MM.1S (cell line): ENCODE data around the gene SGSH.

Source experiments
- EZH2 ChIP-seq: fragments of 300-600 bp; sonication (generic); optimal IDR thresholded peaks from 2 replicates; pipeline ENCODE3; 2017; ENCODE audit warnings: low read depth, mild to moderate bottlenecking, antibody characterized with exemption, low read length, mixed read lengths
- TF ChIP-seq, protein P1 (sequence below): fragments of 300-600 bp; sonication (generic); IDR thresholded peaks from 2 replicates; pipeline ENCODE4 v1.5.1; 2016; ENCODE audit warnings: antibody characterized with exemption, low read length, mixed read lengths

DNA sequence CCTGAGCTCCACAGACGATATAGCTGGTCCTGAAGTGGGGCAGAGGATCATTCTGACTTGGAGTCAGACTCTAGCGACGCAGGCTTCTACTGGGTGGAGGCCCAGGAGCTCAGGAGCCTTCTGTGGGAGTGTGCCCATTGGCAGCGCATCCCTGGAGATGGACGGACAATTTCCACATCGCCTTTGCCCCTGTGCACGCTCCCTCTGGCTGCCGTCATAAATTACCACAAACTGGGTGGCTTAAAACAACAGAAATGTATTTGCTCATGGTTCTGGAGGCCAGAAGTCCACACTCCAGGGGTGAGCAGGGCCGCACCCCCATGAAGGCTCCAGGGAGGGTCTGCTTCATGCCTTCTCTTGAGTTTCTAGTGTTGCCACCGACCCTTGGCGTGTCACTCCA lies 43.4 kb downstream of the SGSH start:
- TF ChIP-seq, protein P1, sequence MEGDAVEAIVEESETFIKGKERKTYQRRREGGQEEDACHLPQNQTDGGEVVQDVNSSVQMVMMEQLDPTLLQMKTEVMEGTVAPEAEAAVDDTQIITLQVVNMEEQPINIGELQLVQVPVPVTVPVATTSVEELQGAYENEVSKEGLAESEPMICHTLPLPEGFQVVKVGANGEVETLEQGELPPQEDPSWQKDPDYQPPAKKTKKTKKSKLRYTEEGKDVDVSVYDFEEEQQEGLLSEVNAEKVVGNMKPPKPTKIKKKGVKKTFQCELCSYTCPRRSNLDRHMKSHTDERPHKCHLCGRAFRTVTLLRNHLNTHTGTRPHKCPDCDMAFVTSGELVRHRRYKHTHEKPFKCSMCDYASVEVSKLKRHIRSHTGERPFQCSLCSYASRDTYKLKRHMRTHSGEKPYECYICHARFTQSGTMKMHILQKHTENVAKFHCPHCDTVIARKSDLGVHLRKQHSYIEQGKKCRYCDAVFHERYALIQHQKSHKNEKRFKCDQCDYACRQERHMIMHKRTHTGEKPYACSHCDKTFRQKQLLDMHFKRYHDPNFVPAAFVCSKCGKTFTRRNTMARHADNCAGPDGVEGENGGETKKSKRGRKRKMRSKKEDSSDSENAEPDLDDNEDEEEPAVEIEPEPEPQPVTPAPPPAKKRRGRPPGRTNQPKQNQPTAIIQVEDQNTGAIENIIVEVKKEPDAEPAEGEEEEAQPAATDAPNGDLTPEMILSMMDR: no peak
- no peak for TF ChIP-seq EZH2
